Measurements from ENCODE around the gene CLRN3. TPM values are rescaled to one million over a fixed set of nuclear protein-coding genes. Genes with fewer than 3 reads are reported as not detected.
A peak's percentile ranks its signal among the peaks of the same experiment; 100 is the strongest.

Gene CLRN3
- total RNA-seq, 8 experiments from 2014 or later: not detected

DNA sequence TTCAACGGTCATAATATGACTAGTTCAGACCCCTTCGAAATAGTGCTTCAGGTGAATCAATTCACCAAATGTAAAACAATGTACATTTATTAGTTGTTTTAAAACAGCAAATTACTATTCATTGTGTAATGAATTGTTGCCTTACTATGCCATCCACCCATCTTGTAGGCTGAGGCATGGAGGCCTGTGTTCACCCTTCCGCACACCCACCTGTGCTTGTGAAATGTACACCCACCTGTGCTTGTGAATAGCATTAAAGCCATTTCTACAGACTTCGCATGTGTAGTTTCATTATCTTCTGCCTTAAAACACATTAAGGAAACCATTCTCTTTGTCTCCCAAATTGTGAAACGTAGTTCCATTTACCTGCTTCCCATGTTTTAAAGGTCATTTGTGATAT is 16.8 kb downstream of the CLRN3 start:
- no peak overlapping the region for H3K4me3 ChIP-seq
- in situ Hi-C loops (cut with MboI; ENCODE audit: low pct_unique_long_range_greater_than_20kb in 2 of 9, low sequenced_read_pairs in 9 of 9, unreplicated experiment in 9 of 9): no loop called here
- no peaks in the 10 kb centered on the region for H3K4me1 ChIP-seq (replicated peaks in 1 of 2)
- ATAC-seq (replicated peaks in 6 of 8): no peak
- no peak overlapping the region for H3K27ac ChIP-seq
- WGBS, 10 experiments: 41 to 97% (median 82%) methylated on average over 2 to 5 of the region's 5 CpGs

DNA sequence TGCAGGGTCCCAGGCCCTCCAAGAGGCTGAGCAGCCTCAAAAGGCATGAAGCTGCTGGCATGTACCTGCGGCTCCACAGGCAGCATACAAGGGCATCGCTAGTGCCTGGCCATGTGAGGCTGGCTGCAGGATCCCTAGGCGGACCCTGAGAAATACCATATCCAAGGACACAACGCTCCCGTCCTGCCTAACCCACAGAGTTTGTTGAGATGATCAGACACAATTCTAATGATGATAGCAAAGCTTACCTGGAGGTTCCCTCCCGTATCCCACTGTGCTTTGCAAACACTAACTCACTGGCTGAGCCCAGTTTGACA is 17.3 kb downstream of the CLRN3 start:
- ATAC-seq (replicated peaks in 6 of 8): no peak
- Histone ChIP-seq H3K4me3 (no peak overlapping the region), H3K4me1 (replicated peaks in 1 of 2) (no peaks in the 10 kb centered on the region), H3K27ac (no peak overlapping the region)
- in situ Hi-C loops (cut with MboI; ENCODE audit: low pct_unique_long_range_greater_than_20kb in 2 of 9, low sequenced_read_pairs in 9 of 9, unreplicated experiment in 9 of 9): no loop called here
- 0 to 86% (median 70%) methylated on average over 2 to 4 of the region's 6 CpGs; no CpG with 5 or more reads in 5 of the 10 experiments for WGBS, 10 experiments

- WGBS, 10 experiments: 30 to 80% (median 69%) methylated on average over 1 to 7 of the region's 11 CpGs; no CpG with 5 or more reads in 3 of the 10 experiments
Observed at GRCh38 chr10:127874671-127875448, 17.9 kb downstream of the CLRN3 start.

DNA sequence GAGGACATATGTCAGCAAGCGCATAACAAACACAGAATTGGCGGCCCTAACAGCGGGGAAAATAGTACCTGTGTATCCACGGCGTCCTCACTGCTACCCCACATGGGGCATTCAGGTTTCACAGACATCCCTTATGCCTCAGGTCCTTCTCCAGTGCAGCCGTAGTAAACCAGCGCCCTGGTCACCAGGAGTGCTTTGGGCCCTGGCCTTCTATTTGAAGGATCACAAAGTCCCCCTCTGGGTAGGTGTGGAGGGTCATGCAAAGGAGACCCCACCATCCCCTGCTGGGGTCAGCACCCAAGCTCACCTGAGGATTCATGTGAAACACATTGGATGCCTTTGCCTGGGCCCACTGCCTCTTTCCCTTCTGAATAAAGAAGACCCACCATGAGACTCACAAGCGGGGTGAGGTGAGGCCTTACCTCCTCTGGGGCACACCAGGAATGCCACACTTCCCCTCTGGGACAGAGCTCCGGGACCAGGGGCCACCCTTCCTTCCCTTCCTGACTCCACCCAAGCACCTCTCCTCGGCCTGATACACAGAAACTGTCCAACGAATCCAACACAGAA is 18.8 kb downstream of the CLRN3 start:
- no peak overlapping the region for H3K4me3 ChIP-seq
- in situ Hi-C loops (cut with MboI; ENCODE audit: low pct_unique_long_range_greater_than_20kb in 2 of 9, low sequenced_read_pairs in 9 of 9, unreplicated experiment in 9 of 9): no loop called here
- 55 to 93% (median 79%) methylated on average over 2 to 7 of the region's 11 CpGs; no CpG with 5 or more reads in 3 of the 10 experiments for WGBS, 10 experiments
- ATAC-seq (replicated peaks in 6 of 8): no peak
- H3K27ac ChIP-seq: no peak overlapping the region
- no peaks in the 10 kb centered on the region for H3K4me1 ChIP-seq (replicated peaks in 1 of 2)

More at GRCh38 chr10:127874671-127875448, 17.9 kb downstream of the CLRN3 start:
- in situ Hi-C loops (cut with MboI; ENCODE audit: low pct_unique_long_range_greater_than_20kb in 2 of 9, low sequenced_read_pairs in 9 of 9, unreplicated experiment in 9 of 9): no loop called here
- H3K4me3 ChIP-seq: no peak overlapping the region
- ATAC-seq (replicated peaks in 6 of 8): no peak
- H3K4me1 ChIP-seq (replicated peaks in 1 of 2): no peaks in the 10 kb centered on the region
- no peak overlapping the region for H3K27ac ChIP-seq

DNA sequence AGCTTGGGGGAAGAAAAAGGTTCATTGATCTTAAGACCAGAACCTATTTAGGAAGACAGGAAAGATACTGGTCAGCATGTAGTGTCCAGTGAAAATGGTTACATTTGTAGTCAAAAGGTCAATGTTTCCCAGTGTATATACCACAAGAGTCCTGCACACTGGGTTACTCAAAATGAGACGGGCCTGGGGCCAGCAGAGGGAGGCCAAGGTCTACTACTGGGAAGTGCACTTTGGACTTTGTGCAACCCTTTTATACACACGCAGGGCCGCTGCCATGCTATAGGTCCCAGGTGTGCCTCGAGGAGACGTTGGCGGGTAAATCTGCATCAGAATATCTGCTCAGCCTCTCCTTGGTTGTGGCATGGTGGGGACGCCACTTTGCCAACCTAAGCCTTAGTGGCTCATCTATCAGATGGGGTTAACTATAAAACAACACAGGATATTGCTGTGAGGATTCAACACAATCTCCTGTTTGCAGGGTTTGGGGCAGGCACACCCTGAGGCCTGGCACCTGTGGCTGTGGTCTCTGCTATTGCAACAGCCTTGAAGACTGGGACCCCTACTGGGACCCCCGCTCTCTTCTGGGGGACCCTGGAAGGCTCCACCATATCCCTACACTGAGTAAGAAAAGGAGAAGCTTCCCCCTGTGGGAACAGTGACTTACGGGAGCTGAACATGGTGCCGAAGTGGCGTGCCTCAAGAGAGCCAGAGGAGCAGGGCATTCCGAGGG is 19.7 kb downstream of the CLRN3 start:
- ATAC-seq (replicated peaks in 6 of 8): no peak

GRCh38 chr10:127872011-127872761 is 20.6 kb downstream of the CLRN3 start:
- Histone ChIP-seq H3K4me3 (no peak overlapping the region), H3K27ac (no peak overlapping the region), H3K4me1 (replicated peaks in 1 of 2) (no peaks in the 10 kb centered on the region)
- 20 to 86% (median 50%) methylated on average over 1 to 10 of the region's 23 CpGs; no CpG with 5 or more reads in 4 of the 10 experiments for WGBS, 10 experiments
- in situ Hi-C loops (cut with MboI; ENCODE audit: low pct_unique_long_range_greater_than_20kb in 2 of 9, low sequenced_read_pairs in 9 of 9, unreplicated experiment in 9 of 9): no loop called here
- ATAC-seq (replicated peaks in 6 of 8): no peak

More for the DNA sequence above, 19.7 kb downstream of the CLRN3 start:
- Histone ChIP-seq H3K4me1 (replicated peaks in 1 of 2) (no peaks in the 10 kb centered on the region), H3K27ac (no peak overlapping the region), H3K4me3 (no peak overlapping the region)
- 37 to 93% (median 65%) methylated on average over 1 to 6 of the region's 12 CpGs; no CpG with 5 or more reads in 4 of the 10 experiments for WGBS, 10 experiments
- in situ Hi-C loops (cut with MboI; ENCODE audit: low pct_unique_long_range_greater_than_20kb in 2 of 9, low sequenced_read_pairs in 9 of 9, unreplicated experiment in 9 of 9): no loop called here

- H3K4me3 ChIP-seq: no peak overlapping the region
- in situ Hi-C loops (cut with MboI; ENCODE audit: low pct_unique_long_range_greater_than_20kb in 2 of 9, low sequenced_read_pairs in 9 of 9, unreplicated experiment in 9 of 9): no loop called here
- WGBS, 10 experiments: 25 to 80% (median 71%) methylated on average over 1 to 5 of the region's 7 CpGs; no CpG with 5 or more reads in 4 of the 10 experiments
Observed at GRCh38 chr10:127871631-127872010, 21.1 kb downstream of the CLRN3 start.

GRCh38 chr10:127869329-127869728 is 23.4 kb downstream of the CLRN3 start:
- no peak for ATAC-seq (replicated peaks in 6 of 8)
- Histone ChIP-seq H3K4me3 (no peak overlapping the region), H3K4me1 (replicated peaks in 1 of 2) (no peaks in the 10 kb centered on the region), H3K27ac (no peak overlapping the region)
- in situ Hi-C loops (cut with MboI; ENCODE audit: low pct_unique_long_range_greater_than_20kb in 2 of 9, low sequenced_read_pairs in 9 of 9, unreplicated experiment in 9 of 9): no loop called here

More at GRCh38 chr10:127871631-127872010, 21.1 kb downstream of the CLRN3 start:
- no peak for ATAC-seq (replicated peaks in 6 of 8)
- Histone ChIP-seq H3K4me1 (replicated peaks in 1 of 2) (no peaks in the 10 kb centered on the region), H3K27ac (no peak overlapping the region)

- Histone ChIP-seq H3K27ac (no peak overlapping the region), H3K4me1 (replicated peaks in 1 of 2) (no peaks in the 10 kb centered on the region), H3K4me3 (no peak overlapping the region)
- in situ Hi-C loops (cut with MboI; ENCODE audit: low pct_unique_long_range_greater_than_20kb in 2 of 9, low sequenced_read_pairs in 9 of 9, unreplicated experiment in 9 of 9): no loop called here
- 0 to 92% (median 54%) methylated on average over 1 of the region's 1 CpG for WGBS, 10 experiments
- ATAC-seq (replicated peaks in 6 of 8): no peak
Observed at GRCh38 chr10:127867805-127868204, 24.9 kb downstream of the CLRN3 start.

DNA sequence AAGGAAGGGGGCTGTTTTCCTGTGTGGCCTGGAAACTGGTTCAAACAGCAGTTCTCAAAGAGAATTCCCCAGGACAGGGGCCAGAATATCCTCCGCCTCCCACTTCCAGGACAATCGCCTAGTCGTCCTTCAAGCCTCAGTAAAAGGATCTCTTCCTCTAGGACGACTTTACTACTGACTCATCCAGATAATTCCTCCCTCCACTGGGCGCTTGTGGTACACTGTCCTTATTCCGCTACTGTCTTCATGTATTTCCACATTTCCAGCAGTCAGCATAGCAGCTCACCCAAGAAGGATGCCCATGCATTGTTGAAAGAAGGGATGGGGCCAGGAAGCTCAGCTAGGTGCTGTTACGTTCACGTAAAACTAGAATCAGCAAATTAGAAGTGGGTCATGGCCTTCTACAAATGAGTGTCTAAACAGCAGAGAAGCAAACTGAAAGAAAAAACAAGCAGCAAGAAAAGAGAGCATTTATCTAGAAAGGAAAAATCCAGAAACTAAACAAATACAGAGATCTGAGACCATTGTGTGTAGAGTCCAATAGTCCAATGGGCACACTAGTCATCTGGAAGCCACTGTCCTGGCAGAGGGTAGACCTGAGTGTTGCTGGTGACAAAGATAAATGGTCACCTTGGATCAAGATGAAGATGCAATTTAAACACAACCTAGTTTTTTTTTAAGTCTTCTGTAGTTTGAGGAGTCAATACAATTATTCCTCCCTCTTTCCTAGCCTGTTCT is 26.3 kb downstream of the CLRN3 start:
- no peak for ATAC-seq (replicated peaks in 6 of 8)
- in situ Hi-C loops (cut with MboI; ENCODE audit: low pct_unique_long_range_greater_than_20kb in 2 of 9, low sequenced_read_pairs in 9 of 9, unreplicated experiment in 9 of 9): no loop called here
- Histone ChIP-seq H3K4me1 (replicated peaks in 1 of 2) (no peaks in the 10 kb centered on the region), H3K4me3 (no peak overlapping the region), H3K27ac (no peak overlapping the region)
- 40 to 100% (median 80%) methylated on average over 2 to 8 of the region's 8 CpGs; no CpG with 5 or more reads in 1 of the 10 experiments for WGBS, 10 experiments

GRCh38 chr10:127863231-127863825 is 29.4 kb downstream of the CLRN3 start:
- Histone ChIP-seq H3K4me1 (replicated peaks in 1 of 2) (no peaks in the 10 kb centered on the region), H3K4me3 (no peak overlapping the region), H3K27ac (no peak overlapping the region)
- 29 to 100% (median 91%) methylated on average over 1 to 6 of the region's 6 CpGs for WGBS, 10 experiments
- in situ Hi-C loops (cut with MboI; ENCODE audit: low pct_unique_long_range_greater_than_20kb in 2 of 9, low sequenced_read_pairs in 9 of 9, unreplicated experiment in 9 of 9): no loop called here
- ATAC-seq (replicated peaks in 6 of 8): peak in 1 of 8 experiments; percentile 36

DNA sequence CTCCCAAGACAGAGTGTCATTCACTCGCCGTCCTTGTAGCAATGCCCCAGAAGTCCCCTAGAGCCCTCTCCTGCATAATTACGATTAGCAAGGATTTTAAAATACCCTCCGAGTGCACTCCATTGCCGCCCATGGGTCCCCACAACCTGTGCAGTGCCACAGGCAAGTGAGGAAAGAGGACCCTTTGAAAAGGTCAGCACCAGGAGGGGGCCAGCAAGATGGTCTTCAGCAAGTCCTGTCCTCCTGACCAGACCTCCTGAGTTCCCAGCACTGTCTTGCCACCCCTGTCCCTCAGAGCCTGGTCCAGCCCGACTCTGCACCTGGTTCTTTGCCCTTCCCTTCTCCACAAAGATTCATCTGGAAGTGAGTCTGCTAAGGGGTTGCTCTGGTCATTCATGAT is 32.1 kb downstream of the CLRN3 start:
- in situ Hi-C loops (cut with MboI; ENCODE audit: low pct_unique_long_range_greater_than_20kb in 2 of 9, low sequenced_read_pairs in 9 of 9, unreplicated experiment in 9 of 9): no loop called here

More for the DNA sequence above, 32.1 kb downstream of the CLRN3 start:
- Histone ChIP-seq H3K4me3 (no peak overlapping the region), H3K4me1 (replicated peaks in 1 of 2) (no peaks in the 10 kb centered on the region), H3K27ac (no peak overlapping the region)
- no peak for ATAC-seq (replicated peaks in 6 of 8)
- 33 to 100% (median 80%) methylated on average over 1 to 3 of the region's 6 CpGs; no CpG with 5 or more reads in 6 of the 10 experiments for WGBS, 10 experiments

Data from motor neuron (in vitro differentiated cells).